ENCODE measurements around the gene RIC1.
"Not testable (repeated sequence)": the region's sequence is repeated elsewhere in the genome, so short reads cannot be mapped to it uniquely, and the experiment has no call there.

RIC1 gene

GRCh38 chr9:5622016-5622415 is 6.9 kb upstream of the RIC1 start:
- no peak for DNase-seq

GRCh38 chr9:5624655-5625054 is 4.3 kb upstream of the RIC1 start:
- no peak for DNase-seq

- no peak for DNase-seq
Observed at GRCh38 chr9:5626727-5627634, 1.9 kb upstream of the RIC1 start.

- not testable (repeated sequence) for DNase-seq
Observed at GRCh38 chr9:5627686-5628085, 1.2 kb upstream of the RIC1 start.

- no peak for DNase-seq
Observed at GRCh38 chr9:5628183-5628529, 751 bp upstream of the RIC1 start.

- no peak for DNase-seq
Observed at GRCh38 chr9:5629312-5630080, 589 bp downstream of the RIC1 start.

GRCh38 chr9:5630081-5630507 is 1.2 kb downstream of the RIC1 start:
- DNase-seq = no peak

- no peak for DNase-seq
Observed at GRCh38 chr9:5631026-5631425, 2.1 kb downstream of the RIC1 start.

GRCh38 chr9:5632540-5632939 is 3.6 kb downstream of the RIC1 start:
- no peak for DNase-seq

- no peak for DNase-seq
Observed at GRCh38 chr9:5633243-5633642, 4.3 kb downstream of the RIC1 start.

- DNase-seq = no peak
Observed at GRCh38 chr9:5635390-5635789, 6.5 kb downstream of the RIC1 start.

- no peak for DNase-seq
Observed at GRCh38 chr9:5639816-5640215, 10.9 kb downstream of the RIC1 start.

GRCh38 chr9:5642170-5642569 is 13.3 kb downstream of the RIC1 start:
- no peak for DNase-seq

- no peak for DNase-seq
Observed at GRCh38 chr9:5643005-5643624, 14.2 kb downstream of the RIC1 start.

- no peak for DNase-seq
Observed at GRCh38 chr9:5644501-5644900, 15.6 kb downstream of the RIC1 start.

- DNase-seq = no peak
Observed at GRCh38 chr9:5646116-5646515, 17.2 kb downstream of the RIC1 start.

GRCh38 chr9:5650356-5651105 is 21.6 kb downstream of the RIC1 start:
- no peak for DNase-seq

GRCh38 chr9:5651246-5651645 is 22.3 kb downstream of the RIC1 start:
- DNase-seq = no peak

GRCh38 chr9:5652821-5653220 is 23.9 kb downstream of the RIC1 start:
- DNase-seq = no peak

GRCh38 chr9:5662804-5663203 is 33.9 kb downstream of the RIC1 start:
- not testable (repeated sequence) for DNase-seq

- DNase-seq = no peak
Observed at GRCh38 chr9:5665059-5665458, 36.2 kb downstream of the RIC1 start.

- DNase-seq = no peak
Observed at GRCh38 chr9:5667391-5667790, 38.5 kb downstream of the RIC1 start.

GRCh38 chr9:5670079-5670478 is 41.2 kb downstream of the RIC1 start:
- no peak for DNase-seq

Measured in NCI-H524 treated with DMSO at 0.1 percent for 48 hours (cell line).